Natural killer cell (primary cell): ENCODE data around the gene TUSC1. TPM values are rescaled to one million over a fixed set of nuclear protein-coding genes. Genes with fewer than 3 reads are reported as not detected.

ENCODE experiments used
- ATAC-seq, 3 donors: fragments of 150-1000 bp in 2 of 3; fragments of 200-7000 bp in 1 of 3; cut with Tn5 transposase; 1 replicate in 1 of 3; 2 replicates in 2 of 3; pipeline ENCODE4 v1.10.0; 2021; ENCODE audit warnings: mild to moderate bottlenecking in 2 of 3, moderate library complexity in 2 of 3
- DNase-seq, 2 donors: peaks; one replicate each; pipeline versions ENCODE4 v3.0.0 to v3.0.0-alpha.2; 2013 to 2021; ENCODE audit warnings: mixed read lengths in 1 of 2
- H3K27ac ChIP-seq: one replicate; pipeline ENCODE4 v1.5.1; 2013; ENCODE audit warnings: mild to moderate bottlenecking, low read length
- H3K27me3 ChIP-seq: one replicate; pipeline ENCODE4 v1.6.1; 2013; ENCODE audit warnings: low read length; ENCODE audit not compliant: control insufficient read depth, insufficient read depth
- H3K36me3 ChIP-seq: one replicate; pipeline ENCODE4 v1.6.1; 2013; ENCODE audit warnings: low read length; ENCODE audit not compliant: control insufficient read depth, insufficient read depth
- H3K4me1 ChIP-seq: one replicate; pipeline ENCODE4 v1.6.1; 2013; ENCODE audit warnings: low read length; ENCODE audit not compliant: control insufficient read depth, insufficient read depth
- H3K4me3 ChIP-seq: one replicate; pipeline ENCODE4 v1.5.1; 2013; ENCODE audit warnings: low read length
- H3K9me3 ChIP-seq: one replicate; pipeline ENCODE4 v1.6.1; 2013; ENCODE audit warnings: low read length; ENCODE audit not compliant: control insufficient read depth, insufficient read depth
- H3K27ac Mint-ChIP-seq, 2 donors: one replicate each; pipeline ENCODE4 v1.8.0; 2022; ENCODE audit warnings: mild to moderate bottlenecking in 2 of 2, mixed read lengths in 2 of 2, moderate library complexity in 1 of 2
- H3K27me3 Mint-ChIP-seq, 2 donors: one replicate each; pipeline ENCODE4 v1.8.0; 2022; ENCODE audit warnings: low read depth in 2 of 2, mixed read lengths in 2 of 2
- H3K36me3 Mint-ChIP-seq: one replicate; pipeline ENCODE4 v1.8.0; 2022; ENCODE audit warnings: mixed read lengths
- H3K4me1 Mint-ChIP-seq, 2 donors: one replicate each; pipeline ENCODE4 v1.8.0; 2022; ENCODE audit warnings: mixed read lengths in 2 of 2
- H3K4me3 Mint-ChIP-seq: one replicate; pipeline ENCODE4 v1.8.0; 2022; ENCODE audit warnings: mild to moderate bottlenecking, moderate library complexity, mixed read lengths
- H3K9me3 Mint-ChIP-seq, 2 donors: one replicate each; pipeline ENCODE4 v1.8.0; 2022; ENCODE audit warnings: mixed read lengths in 2 of 2
- WGBS: methylation state at CpG from one replicate; pipeline ENCODE4 v1.1.7; 2013; ENCODE audit warnings: missing lambda C conversion rate; ENCODE audit not compliant: insufficient coverage; 5-methylcytosine and 5-hydroxymethylcytosine counted together
- intact Hi-C: fragments of 100-400 bp; cut with micrococcal nuclease; formaldehyde crosslinking; loops from one replicate; pipeline ENCODE4 v1.14.2; 2022
- total RNA-seq, 4 donors: library from RNA; stranded (reverse); fragments of 120-200 nt in 1 of 4; gene quantifications; one replicate each; pipeline versions ENCODE4 v1.2.3 to v1.2.4, GENCODE V29; 2013 to 2022
- TF ChIP-seq, protein P1 (sequence below): fragments of 200-600 bp; IDR thresholded peaks from one replicate; pipeline ENCODE4 v1.8.0; 2022; ENCODE audit warnings: antibody characterized with exemption

The TUSC1 gene
- total RNA-seq, 3 donors from 2014 or later (not counting 1 experiment from before 2014, with no cell fraction given), result 0.18 to 0.58 TPM; not detected in 1

DNA sequence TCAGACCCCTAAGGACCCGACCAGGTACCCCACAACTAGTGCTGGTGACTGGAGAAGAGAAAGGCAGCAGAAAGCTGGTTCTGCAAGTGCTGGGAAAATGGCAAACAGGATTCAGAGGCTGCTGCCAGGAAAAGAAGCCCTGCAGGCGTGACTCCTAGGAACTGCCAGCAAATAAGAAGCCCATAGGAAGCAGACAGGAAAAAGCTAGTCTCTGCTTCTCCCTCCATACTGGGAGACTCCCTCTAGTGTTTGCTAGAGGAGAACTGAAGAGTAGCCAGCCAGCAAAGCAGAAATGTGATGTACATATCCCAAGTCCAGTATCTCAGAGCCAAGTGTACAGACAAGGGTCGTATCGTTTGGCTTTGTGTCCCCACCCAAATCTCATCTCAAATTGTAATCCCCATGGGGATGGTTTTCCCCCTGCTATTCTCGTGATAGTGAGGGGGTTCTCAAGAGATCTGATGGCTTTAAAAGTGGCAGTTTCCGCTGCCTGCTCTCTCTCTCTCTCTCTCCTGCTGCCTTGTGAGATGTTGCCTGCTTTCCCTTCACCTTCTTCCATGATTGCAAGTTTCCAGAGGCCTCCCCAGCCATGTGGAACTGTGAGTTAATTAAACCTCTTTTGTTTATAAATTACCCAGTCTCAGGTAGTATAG lies 38.1 kb upstream of the TUSC1 start:
- ATAC-seq (no peak), DNase-seq (no peak)
- 74% methylated on average over 5 of the region's 6 CpGs for WGBS
- H3K9me3 Mint-ChIP-seq, result peaks cover 8 to 23% of the 10 kb centered on the region in 2 donors
- H3K4me3 Mint-ChIP-seq, result no peak overlapping the region
- Histone ChIP-seq H3K27me3 (no peaks in the 10 kb centered on the region), H3K4me1 (no peaks in the 10 kb centered on the region), H3K9me3 (peaks cover 6% of the 10 kb centered on the region), H3K4me3 (no peak overlapping the region), H3K27ac (no peak overlapping the region), H3K36me3 (no peaks in the 10 kb centered on the region)
- H3K4me1 Mint-ChIP-seq, result no peaks in the 10 kb centered on the region
- H3K36me3 Mint-ChIP-seq, result peaks cover 7% of the 10 kb centered on the region
- no peaks in the 10 kb centered on the region for H3K27me3 Mint-ChIP-seq
- TF ChIP-seq, protein P1, sequence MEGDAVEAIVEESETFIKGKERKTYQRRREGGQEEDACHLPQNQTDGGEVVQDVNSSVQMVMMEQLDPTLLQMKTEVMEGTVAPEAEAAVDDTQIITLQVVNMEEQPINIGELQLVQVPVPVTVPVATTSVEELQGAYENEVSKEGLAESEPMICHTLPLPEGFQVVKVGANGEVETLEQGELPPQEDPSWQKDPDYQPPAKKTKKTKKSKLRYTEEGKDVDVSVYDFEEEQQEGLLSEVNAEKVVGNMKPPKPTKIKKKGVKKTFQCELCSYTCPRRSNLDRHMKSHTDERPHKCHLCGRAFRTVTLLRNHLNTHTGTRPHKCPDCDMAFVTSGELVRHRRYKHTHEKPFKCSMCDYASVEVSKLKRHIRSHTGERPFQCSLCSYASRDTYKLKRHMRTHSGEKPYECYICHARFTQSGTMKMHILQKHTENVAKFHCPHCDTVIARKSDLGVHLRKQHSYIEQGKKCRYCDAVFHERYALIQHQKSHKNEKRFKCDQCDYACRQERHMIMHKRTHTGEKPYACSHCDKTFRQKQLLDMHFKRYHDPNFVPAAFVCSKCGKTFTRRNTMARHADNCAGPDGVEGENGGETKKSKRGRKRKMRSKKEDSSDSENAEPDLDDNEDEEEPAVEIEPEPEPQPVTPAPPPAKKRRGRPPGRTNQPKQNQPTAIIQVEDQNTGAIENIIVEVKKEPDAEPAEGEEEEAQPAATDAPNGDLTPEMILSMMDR, result no peak
- no peak overlapping the region for H3K27ac Mint-ChIP-seq
- intact Hi-C loops, result no loop called here

DNA sequence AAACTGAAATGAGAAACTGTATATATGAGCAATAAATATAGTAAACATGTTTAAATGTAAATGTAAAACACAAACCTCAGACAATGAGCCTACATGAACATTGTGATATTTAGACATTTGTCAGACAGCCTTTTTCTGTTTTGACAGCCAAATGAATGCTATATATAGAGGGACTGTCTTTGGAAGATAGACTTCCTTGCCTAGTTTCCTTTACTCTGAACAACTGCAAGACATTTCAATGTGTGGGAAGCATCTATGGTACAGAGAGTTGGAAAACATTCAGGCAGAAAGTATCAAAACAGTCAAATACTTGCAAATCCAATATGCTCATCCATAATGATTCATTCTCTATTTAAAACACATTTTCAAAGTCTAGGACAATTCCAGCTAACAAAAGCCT lies 31.7 kb upstream of the TUSC1 start:
- Mint-ChIP-seq H3K4me3 (no peak overlapping the region), H3K27me3 (no peaks in the 10 kb centered on the region), H3K36me3 (no peaks in the 10 kb centered on the region), H3K27ac (no peak overlapping the region), H3K9me3 (peaks cover 0 to 13% of the 10 kb centered on the region in 2 donors), H3K4me1 (no peaks in the 10 kb centered on the region)
- TF ChIP-seq, protein P1, result no peak
- Histone ChIP-seq H3K36me3 (no peaks in the 10 kb centered on the region), H3K4me3 (no peak overlapping the region), H3K27me3 (no peaks in the 10 kb centered on the region), H3K9me3 (no peaks in the 10 kb centered on the region), H3K4me1 (no peaks in the 10 kb centered on the region), H3K27ac (no peak overlapping the region)
- DNase-seq (no peak), ATAC-seq (no peak)
- intact Hi-C loops, result no loop called here

DNA sequence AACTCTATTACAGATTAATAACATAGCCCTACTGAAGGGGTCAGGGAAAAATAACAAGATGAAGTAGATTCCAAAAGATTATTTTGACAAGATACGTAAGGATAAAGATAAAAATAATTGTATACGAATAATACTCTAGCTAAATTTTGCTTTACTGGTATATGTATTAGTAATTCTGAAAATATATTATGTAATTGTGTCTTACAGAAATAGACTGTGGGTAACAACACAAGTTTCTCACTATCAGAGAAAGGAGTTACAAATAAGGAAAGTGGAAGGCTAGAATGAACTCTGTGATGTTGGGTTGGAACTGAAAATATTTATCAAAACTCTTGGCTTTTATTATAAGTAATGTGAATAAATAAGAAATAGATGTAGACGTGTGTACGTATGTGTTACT lies 26.6 kb upstream of the TUSC1 start:
- ATAC-seq, result no peak
- no peaks in the 10 kb centered on the region for H3K36me3 Mint-ChIP-seq

More for the DNA sequence above, 26.6 kb upstream of the TUSC1 start:
- Histone ChIP-seq H3K36me3 (no peaks in the 10 kb centered on the region), H3K9me3 (no peaks in the 10 kb centered on the region), H3K27me3 (no peaks in the 10 kb centered on the region), H3K4me3 (no peak overlapping the region), H3K27ac (no peak overlapping the region), H3K4me1 (no peaks in the 10 kb centered on the region)
- H3K9me3 Mint-ChIP-seq, result peaks cover 3 to 15% of the 10 kb centered on the region in 2 donors
- no peak for DNase-seq
- WGBS, result 100% methylated on average over 1 of the region's 4 CpGs
- intact Hi-C loops, result no loop called here
- no peak overlapping the region for H3K27ac Mint-ChIP-seq
- no peaks in the 10 kb centered on the region for H3K27me3 Mint-ChIP-seq
- TF ChIP-seq, protein P1, result no peak
- no peaks in the 10 kb centered on the region for H3K4me1 Mint-ChIP-seq
- no peak overlapping the region for H3K4me3 Mint-ChIP-seq
